GM19455 (cell line): ENCODE results near the gene DLG2.
"Not testable (repeated sequence)": the region's sequence is repeated elsewhere in the genome, so short reads cannot be mapped to it uniquely, and the experiment has no call there.

ENCODE experiments used
- ATAC-seq: cut with Tn5 transposase; IDR thresholded peaks from one replicate; pipeline ENCODE4 v1.9.1; 2021; ENCODE audit not compliant: unreplicated experiment

Gene DLG2

GRCh38 chr11:85627332-85627997, at the start of gene DLG2:
Gene DLG2, minus strand, starts transcription at chr11:85627344.
- ATAC-seq = peak; percentile 1

GRCh38 chr11:85673393-85673792, 46.2 kb upstream of the DLG2 start:
- no peak for ATAC-seq

- ATAC-seq = no peak
These were observed 45.2 kb upstream of the DLG2 start for GRCh38 chr11:85672105-85672902.

- not testable (repeated sequence) for ATAC-seq
These were observed 44.0 kb upstream of the DLG2 start for GRCh38 chr11:85670949-85671663.

- ATAC-seq = no peak
These were observed 41.0 kb upstream of the DLG2 start for GRCh38 chr11:85668157-85668556.

GRCh38 chr11:85666687-85667086, 39.5 kb upstream of the DLG2 start:
- no peak for ATAC-seq

GRCh38 chr11:85665733-85666132, 38.6 kb upstream of the DLG2 start:
- ATAC-seq = no peak

- peak; percentile 92 for ATAC-seq
These were observed 37.7 kb upstream of the DLG2 start, which contains the start of gene CREBZF for GRCh38 chr11:85664615-85665481. Gene CREBZF, minus strand, starts transcription at chr11:85665129. Its CDS starts 254 bp downstream, at chr11:85664875.

GRCh38 chr11:85663753-85664614, 36.8 kb upstream of the DLG2 start:
- ATAC-seq = peak; percentile 66

- no peak for ATAC-seq
These were observed 36.1 kb upstream of the DLG2 start for GRCh38 chr11:85663080-85663752.

GRCh38 chr11:85661972-85662664, 35.0 kb upstream of the DLG2 start:
- ATAC-seq = no peak

GRCh38 chr11:85658180-85658579, 31.0 kb upstream of the DLG2 start:
- ATAC-seq = no peak

GRCh38 chr11:85656777-85657176, 29.6 kb upstream of the DLG2 start:
- ATAC-seq = no peak

- ATAC-seq = not testable (repeated sequence)
These were observed 27.2 kb upstream of the DLG2 start for GRCh38 chr11:85654343-85654742.

- no peak for ATAC-seq
These were observed 25.8 kb upstream of the DLG2 start for GRCh38 chr11:85652786-85653447.

GRCh38 chr11:85651118-85651517, 24.0 kb upstream of the DLG2 start:
- ATAC-seq = no peak

GRCh38 chr11:85647604-85648299, 20.6 kb upstream of the DLG2 start, which contains the start of gene TMEM126A:
Gene TMEM126A, plus strand, starts transcription at chr11:85647967. Its CDS starts 2,289 bp downstream, at chr11:85650256.
- ATAC-seq = peak; percentile 99
